ENCODE measurements around the gene SAMD1. TPM values are rescaled to one million over a fixed set of nuclear protein-coding genes. Genes with fewer than 3 reads are reported as not detected.

Gene SAMD1
- 18.4 and 32.3 TPM in 2 replicates for total RNA-seq

DNA sequence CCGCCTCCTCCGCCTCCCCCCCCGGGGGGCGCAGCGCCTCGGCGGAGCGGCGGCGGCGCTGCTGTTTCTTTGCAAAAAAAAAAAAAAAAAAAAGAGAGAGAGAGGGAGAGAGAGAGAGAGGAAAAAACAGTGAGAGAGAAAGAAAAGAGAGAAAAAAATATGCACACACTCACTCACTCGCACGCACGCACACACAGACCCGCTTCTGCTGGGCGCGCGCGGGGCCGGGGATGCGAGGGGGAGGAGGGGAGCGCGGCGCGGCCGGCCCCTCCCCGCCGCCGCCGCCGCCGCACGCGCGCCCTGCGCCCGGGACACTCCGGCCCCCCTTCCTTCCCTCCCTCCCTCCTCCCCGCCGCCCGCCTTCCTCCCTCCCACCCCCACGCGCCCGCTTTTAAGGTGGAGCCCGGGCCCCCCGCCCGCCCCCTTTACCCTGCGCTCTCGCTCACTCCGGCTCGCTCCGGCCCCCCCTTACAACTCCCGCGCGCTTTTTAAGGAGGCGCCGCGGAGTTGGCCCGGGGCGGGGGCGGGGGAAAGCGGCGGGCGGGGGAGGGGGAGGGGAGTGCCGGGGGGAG lies at the start of gene SAMD1:
SAMD1 (minus strand) TSS at position 243 of the 572 bp plus-strand sequence.

GRCh38 chr19:14136509-14137281 lies 46.1 kb upstream of the SAMD1 start, which contains the start of gene ASF1B:
TSS of gene ASF1B (minus strand) at chr19:14136589. CDS start at chr19:14136456, 133 bp downstream.

DNA sequence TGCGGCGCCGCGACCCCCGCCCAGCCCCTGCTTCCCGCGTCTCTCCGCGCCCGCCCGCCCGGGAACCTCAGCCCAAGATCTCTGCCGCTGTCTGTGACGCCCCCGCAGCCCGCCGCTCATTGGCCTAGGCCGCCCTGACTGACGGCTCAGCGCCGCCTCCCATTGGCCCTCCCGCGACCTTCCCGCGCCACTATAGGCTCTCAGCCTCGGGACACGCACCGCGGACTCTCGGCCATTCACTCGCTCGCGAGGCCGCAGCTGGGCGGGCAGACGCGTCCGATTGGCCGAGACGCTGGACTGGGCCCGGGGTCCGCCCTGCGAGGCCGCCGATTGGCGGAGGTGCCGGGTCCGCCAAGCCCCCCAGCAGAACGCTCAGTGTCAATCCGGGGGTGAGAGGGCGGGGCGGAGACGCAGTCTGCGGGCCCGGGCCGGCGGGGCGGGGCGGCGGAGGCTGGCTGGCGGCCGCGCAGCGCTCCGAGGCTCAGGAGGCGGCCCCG lies 27.2 kb upstream of the SAMD1 start, which contains the start of gene PRKACA:
PRKACA (minus strand) TSS at position 95 of the 497 bp plus-strand sequence. CDS start 215 bp downstream, outside the sequence.

GRCh38 chr19:14085309-14085995 lies 5.1 kb downstream of the SAMD1 start, which contains the start of gene C19orf67:
TSS of gene C19orf67 (minus strand) at chr19:14085783. CDS start at chr19:14085627, 156 bp downstream.

GRCh38 chr19:14072535-14073260 lies 17.9 kb downstream of the SAMD1 start, which contains the start of gene MISP3:
TSS of gene MISP3 (plus strand) at chr19:14072786. CDS start at chr19:14073310, 524 bp downstream.

DNA sequence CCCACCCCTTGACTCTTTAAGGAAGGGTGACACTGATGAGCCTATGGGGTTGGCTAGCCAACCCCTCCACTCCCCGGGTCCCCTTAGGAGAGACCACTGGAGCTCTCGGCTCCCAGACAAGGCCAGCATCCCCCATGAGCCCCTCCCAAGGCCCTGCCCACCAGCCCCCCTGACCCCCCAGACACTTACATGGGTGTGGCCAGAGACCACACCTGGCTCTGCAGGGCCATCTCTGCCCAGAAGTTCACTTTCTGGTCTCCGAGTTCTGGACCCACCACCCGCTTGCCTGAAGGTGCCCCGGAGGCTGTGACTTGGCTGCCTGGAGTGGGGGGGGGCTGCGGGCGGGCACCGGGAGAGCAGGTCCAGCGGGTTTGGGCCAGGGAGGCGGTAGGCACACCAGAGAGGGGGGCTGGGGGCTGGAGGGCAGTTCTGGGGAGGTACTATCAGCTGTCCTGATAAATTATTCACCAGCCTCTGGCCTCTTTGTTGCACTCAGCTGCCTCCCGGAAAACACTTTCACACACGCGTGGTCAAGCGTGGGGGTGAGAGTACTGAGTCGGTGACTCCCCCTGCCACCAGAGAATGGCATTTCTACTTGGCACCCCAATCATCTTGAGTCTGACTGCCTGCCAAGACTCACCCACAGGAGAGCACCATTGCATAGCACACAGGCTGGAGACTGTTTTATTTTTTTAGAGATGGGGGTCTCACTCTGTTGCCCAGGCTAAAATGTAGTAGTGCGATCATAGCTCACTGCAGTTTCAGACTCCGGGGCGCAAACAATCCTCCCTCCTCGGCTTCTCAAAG lies 28.6 kb downstream of the SAMD1 start, which contains the start of gene PALM3:
PALM3 (minus strand) TSS at position 326 of the 807 bp plus-strand sequence; CDS start at position 230, 96 bp downstream.

Other genes with a start within 250 kb of the SAMD1 start
- not detected in 2 replicates for gene NANOS3, start 213.6 kb downstream of the SAMD1 start, total RNA-seq
- gene BRME1, start 184.6 kb downstream of the SAMD1 start, total RNA-seq: 0.78 and 1.1 TPM in 2 replicates
- gene CC2D1A, start 184.6 kb downstream of the SAMD1 start, total RNA-seq: 10.3 and 13.1 TPM in 2 replicates
- 0.20 and 0.73 TPM in 2 replicates for gene PODNL1, start 152.3 kb downstream of the SAMD1 start, total RNA-seq
- 8.8 and 16.2 TPM in 2 replicates for gene DCAF15, start 138.2 kb downstream of the SAMD1 start, total RNA-seq
- 2.9 and 11.9 TPM in 2 replicates for gene RFX1, start 84.4 kb downstream of the SAMD1 start, total RNA-seq
- not detected in 2 replicates for gene RLN3, start 62.6 kb downstream of the SAMD1 start, total RNA-seq
- gene IL27RA, start 59.0 kb downstream of the SAMD1 start, total RNA-seq: 0.73 and 1.6 TPM in 2 replicates
- gene PALM3, start 28.7 kb downstream of the SAMD1 start, total RNA-seq: not detected in 2 replicates
- 0.39 and 0.73 TPM in 2 replicates for gene MISP3, start 18.0 kb downstream of the SAMD1 start, total RNA-seq
- not detected in 2 replicates for gene C19orf67, start 5.0 kb downstream of the SAMD1 start, total RNA-seq
- gene PRKACA, start 27.0 kb upstream of the SAMD1 start, total RNA-seq: 54.7 and 57.7 TPM in 2 replicates
- gene ASF1B, start 45.8 kb upstream of the SAMD1 start, total RNA-seq: 14.3 and 17.6 TPM in 2 replicates
- 1.4 and 1.8 TPM in 2 replicates for gene ADGRL1, start 115.4 kb upstream of the SAMD1 start, total RNA-seq